Measurements from ENCODE around the gene PCDH18.
A peak's percentile ranks its signal among the peaks of the same experiment; 100 is the strongest.
"Not testable (repeated sequence)": the region's sequence is repeated elsewhere in the genome, so short reads cannot be mapped to it uniquely, and the experiment has no call there.

PCDH18 gene

DNA sequence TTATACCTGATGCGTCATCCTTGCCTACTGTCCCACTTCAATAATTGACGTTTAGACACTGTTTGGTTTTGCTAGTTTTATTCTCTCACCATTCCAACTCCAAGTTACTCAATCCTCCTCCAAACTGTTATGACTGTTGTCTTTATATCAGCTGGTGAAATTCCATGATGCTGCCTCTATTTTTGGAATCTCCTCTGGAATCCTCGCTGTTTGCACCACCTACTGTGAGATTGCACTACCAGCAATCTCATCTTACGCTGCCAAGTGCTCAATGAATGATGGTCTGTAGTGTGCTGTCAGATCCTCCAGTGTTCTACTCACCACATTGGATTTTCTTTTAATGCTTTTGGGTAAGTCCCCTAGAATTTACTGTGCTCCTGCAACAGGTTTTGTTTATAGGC, 13.2 kb upstream of the PCDH18 start:
- TF ChIP-seq, protein P1, sequence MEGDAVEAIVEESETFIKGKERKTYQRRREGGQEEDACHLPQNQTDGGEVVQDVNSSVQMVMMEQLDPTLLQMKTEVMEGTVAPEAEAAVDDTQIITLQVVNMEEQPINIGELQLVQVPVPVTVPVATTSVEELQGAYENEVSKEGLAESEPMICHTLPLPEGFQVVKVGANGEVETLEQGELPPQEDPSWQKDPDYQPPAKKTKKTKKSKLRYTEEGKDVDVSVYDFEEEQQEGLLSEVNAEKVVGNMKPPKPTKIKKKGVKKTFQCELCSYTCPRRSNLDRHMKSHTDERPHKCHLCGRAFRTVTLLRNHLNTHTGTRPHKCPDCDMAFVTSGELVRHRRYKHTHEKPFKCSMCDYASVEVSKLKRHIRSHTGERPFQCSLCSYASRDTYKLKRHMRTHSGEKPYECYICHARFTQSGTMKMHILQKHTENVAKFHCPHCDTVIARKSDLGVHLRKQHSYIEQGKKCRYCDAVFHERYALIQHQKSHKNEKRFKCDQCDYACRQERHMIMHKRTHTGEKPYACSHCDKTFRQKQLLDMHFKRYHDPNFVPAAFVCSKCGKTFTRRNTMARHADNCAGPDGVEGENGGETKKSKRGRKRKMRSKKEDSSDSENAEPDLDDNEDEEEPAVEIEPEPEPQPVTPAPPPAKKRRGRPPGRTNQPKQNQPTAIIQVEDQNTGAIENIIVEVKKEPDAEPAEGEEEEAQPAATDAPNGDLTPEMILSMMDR (IDR thresholded peaks at IDR 0.05; ENCODE audit: low read depth, low read length): no peak
- no peak overlapping the region for H3K4me3 ChIP-seq (ENCODE audit: low read depth, low read length)

DNA sequence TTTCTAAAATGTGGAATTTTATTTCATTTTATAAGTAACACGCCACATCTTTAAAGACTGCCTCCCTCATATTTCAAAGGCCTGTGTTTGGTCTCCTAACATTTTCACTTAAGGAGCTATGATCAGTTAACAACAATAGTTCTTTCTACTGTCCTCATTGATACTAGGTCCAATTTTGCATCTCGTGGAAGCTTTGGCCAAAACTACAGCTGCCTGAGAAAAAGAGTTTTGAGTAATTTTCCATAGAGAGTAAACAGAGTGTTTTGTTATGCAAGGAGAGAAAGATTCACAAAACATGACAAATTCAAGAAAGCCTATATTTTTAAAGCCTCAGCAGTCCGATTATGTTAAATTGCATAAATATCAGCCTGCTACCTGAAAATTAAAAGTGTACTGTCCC, 11.4 kb upstream of the PCDH18 start:
- TF ChIP-seq, protein P1 (IDR thresholded peaks at IDR 0.05; ENCODE audit: low read depth, low read length): no peak
- H3K4me3 ChIP-seq (ENCODE audit: low read depth, low read length): no peak overlapping the region

DNA sequence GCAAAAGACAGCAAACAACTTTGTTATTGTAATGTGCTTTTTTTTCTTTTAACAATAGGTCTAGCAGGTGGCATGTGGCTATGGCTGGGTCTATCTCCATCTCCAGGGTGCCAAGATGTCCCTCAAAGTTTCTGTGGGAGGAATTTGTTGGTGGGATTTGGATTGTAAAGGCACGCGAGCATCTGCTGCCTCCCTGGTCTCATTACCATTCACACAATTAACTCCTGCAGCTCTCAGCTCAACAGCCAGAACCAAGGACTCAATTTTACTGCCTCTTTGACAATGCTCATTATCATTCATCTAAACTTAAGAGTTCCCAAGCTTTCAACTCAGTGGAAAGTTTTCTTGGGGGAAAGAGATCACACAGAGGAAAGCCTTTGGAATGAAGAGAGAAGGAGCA, 10.9 kb upstream of the PCDH18 start:
- H3K4me3 ChIP-seq (ENCODE audit: low read depth, low read length): no peak overlapping the region
- TF ChIP-seq, protein P1 (IDR thresholded peaks at IDR 0.05; ENCODE audit: low read depth, low read length): no peak

DNA sequence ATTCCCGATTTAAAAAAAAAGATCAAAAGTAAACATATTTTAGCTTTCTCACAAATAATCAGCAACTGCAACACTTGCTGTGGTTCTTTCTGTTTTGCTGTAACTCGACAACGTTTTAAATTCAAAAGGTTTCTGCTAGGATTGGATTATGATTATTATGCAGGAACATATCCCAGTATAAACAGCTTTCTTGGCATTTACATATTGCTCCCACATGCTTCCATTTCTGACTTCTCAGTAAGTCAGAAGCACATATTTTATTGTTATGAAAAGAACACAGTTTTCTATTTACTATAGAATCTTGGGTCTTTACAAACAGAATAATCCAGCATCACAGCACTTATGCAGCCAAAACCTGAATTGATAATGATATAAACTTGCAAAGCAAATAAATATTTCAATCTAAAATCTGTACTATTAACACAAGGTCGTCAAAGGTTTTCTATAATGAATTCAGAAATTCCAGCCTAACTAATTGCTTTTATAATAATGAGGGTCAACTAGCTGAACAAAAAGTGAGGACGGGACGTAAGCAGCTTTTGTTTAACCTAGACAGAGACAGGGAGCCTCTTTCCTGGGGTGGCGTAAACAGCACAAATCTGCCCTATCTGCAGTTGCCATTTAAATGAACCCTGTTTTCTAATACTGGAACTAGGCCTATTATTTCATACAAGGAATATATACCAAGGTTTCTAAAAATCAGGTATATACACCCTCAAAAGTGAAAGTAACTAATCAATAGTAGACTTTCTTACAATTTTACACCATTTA, 9.8 kb upstream of the PCDH18 start:
- TF ChIP-seq, protein P1 (IDR thresholded peaks at IDR 0.05; ENCODE audit: low read depth, low read length): no peak
- peak overlapping the region; percentile 47 for H3K4me3 ChIP-seq (ENCODE audit: low read depth, low read length)

DNA sequence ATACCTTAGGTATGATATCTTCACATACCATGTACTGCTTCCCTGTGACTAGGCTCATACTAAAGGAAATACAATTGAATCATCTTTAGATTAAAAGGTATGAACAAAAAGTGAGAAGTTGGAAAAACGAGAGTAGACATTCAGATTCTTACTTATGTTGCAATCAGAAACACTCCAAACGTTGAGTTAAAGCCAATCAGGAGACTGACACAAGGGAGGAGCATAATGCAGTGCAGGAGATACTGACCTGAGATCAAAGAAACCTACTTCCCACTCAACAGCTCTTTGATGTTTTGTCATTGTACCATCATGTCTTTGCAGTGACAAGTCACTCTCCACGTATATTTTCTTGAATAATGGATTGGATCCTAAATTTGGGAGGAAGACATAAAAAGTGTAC, 8.9 kb upstream of the PCDH18 start:
- no peak overlapping the region for H3K4me3 ChIP-seq (ENCODE audit: low read depth, low read length)
- TF ChIP-seq, protein P1 (IDR thresholded peaks at IDR 0.05; ENCODE audit: low read depth, low read length): no peak

DNA sequence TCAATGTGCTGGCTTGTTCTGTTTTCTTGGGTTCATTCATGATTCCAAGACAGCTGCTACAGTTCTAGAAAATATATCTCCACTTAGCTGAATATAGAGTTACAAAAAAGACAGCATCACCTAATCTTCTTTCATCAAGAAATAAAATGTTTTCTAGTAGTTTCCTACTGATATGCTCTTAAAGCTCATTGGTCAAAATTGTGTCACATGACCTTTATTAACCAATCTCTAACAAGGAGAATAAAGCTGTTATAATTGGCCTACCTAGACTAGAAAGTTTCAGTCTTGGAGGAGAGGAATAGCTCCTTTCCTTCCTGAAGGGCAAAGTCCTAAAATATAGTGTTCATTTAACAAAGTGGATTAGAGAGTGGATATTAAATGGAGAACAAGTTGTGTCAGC, 8.1 kb upstream of the PCDH18 start:
- no peak overlapping the region for H3K4me3 ChIP-seq (ENCODE audit: low read depth, low read length)

DNA sequence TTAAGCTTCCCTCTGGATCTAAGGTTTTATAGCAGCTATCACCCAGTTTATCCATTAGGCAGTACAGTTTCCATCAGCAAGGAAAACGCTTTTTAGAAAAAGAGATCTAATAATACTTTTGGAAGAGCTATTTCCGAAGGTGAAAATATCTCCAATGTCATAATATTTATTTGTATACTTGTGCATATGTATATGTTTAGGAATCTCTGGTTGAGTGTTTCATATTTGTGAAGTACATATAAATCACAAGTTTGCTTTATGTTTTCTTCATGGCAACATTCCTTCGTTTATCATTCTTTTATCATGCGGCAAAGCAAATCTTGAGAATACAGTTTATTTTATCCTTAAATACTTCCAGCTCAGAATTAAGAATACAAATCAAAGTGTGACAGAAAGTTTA, 6.2 kb upstream of the PCDH18 start:
- TF ChIP-seq, protein P1 (IDR thresholded peaks at IDR 0.05; ENCODE audit: low read depth, low read length): no peak
- H3K4me3 ChIP-seq (ENCODE audit: low read depth, low read length): no peak overlapping the region

More for the DNA sequence above, 8.1 kb upstream of the PCDH18 start:
- TF ChIP-seq, protein P1 (IDR thresholded peaks at IDR 0.05; ENCODE audit: low read depth, low read length): no peak

DNA sequence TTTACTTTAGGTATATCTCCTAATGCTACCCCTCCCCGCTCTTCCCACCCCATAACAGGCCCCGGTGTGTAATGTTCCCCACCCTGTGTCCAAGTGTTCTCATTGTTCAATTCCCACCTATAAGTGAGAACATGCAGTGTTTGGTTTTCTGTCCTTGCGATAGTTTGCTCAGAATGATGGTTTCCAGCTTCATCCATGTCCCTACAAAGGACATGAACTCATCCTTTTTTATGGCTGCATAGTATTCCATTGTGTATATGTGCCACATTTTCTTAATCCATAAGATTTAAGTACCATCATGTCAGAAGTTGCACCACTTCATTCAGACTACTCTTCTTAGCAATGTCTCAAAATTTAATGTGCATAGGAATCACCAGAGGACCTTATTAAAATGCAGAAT, 5.5 kb upstream of the PCDH18 start:
- H3K4me3 ChIP-seq (ENCODE audit: low read depth, low read length): not testable (repeated sequence)

Data from WI38 (cell line).